H54 (cell line): Measurements from ENCODE around the gene OLR1.
A peak's percentile ranks its signal among the peaks of the same experiment; 100 is the strongest.

Experiments used
- DNase-seq: peaks from one replicate; pipeline ENCODE4 v3.0.0; 2011; ENCODE audit warnings: low spot score, mixed read lengths; ENCODE audit not compliant: insufficient read length
- FAIRE-seq: peaks from 3 replicates; lab custom pipeline; 2011; peaks lifted over from hg19 to GRCh38; lab: Jason Lieb, UNC
- POLR2A ChIP-seq: IDR thresholded peaks from 2 replicates; pipeline ENCODE4 v1.6.1; 2011; ENCODE audit warnings: low read depth, mild to moderate bottlenecking, low read length

Gene OLR1

GRCh38 chr12:10121278-10121677 lies 50.7 kb downstream of the OLR1 start:
- no peak for DNase-seq
- FAIRE-seq: no peak

GRCh38 chr12:10119066-10119465 lies 52.9 kb downstream of the OLR1 start:
- DNase-seq (no peak), FAIRE-seq (peak; percentile 61)
- no peak for TF ChIP-seq POLR2A

More at GRCh38 chr12:10121278-10121677, 50.7 kb downstream of the OLR1 start:
- TF ChIP-seq POLR2A: no peak

GRCh38 chr12:10115890-10116289 lies 56.0 kb downstream of the OLR1 start:
- DNase-seq: no peak
- TF ChIP-seq POLR2A: no peak
- no peak for FAIRE-seq

- no peak for FAIRE-seq
- TF ChIP-seq POLR2A: no peak
- DNase-seq: no peak
Measured at GRCh38 chr12:10115311-10115710, 56.6 kb downstream of the OLR1 start.

- DNase-seq (no peak), FAIRE-seq (no peak)
- TF ChIP-seq POLR2A: no peak
Measured at GRCh38 chr12:10113920-10114319, 58.0 kb downstream of the OLR1 start.

GRCh38 chr12:10113075-10113474 lies 58.9 kb downstream of the OLR1 start:
- TF ChIP-seq POLR2A: no peak

GRCh38 chr12:10111451-10111850 lies 60.5 kb downstream of the OLR1 start:
- FAIRE-seq (no peak), DNase-seq (no peak)
- no peak for TF ChIP-seq POLR2A

More at GRCh38 chr12:10113075-10113474, 58.9 kb downstream of the OLR1 start:
- FAIRE-seq (no peak), DNase-seq (no peak)

GRCh38 chr12:10110256-10110844 lies 61.6 kb downstream of the OLR1 start:
- DNase-seq (no peak), FAIRE-seq (no peak)
- TF ChIP-seq POLR2A: no peak
